SIG-M5 treated with dmso at 0.1 percent for 504 hours (cell line): ENCODE measurements around the gene LGI4.

Experiments used
- DNase-seq: peaks from one replicate; lab custom pipeline; 2025; ENCODE audit not compliant: unreplicated experiment; lab: John Stamatoyannopoulos, UW

LGI4 gene

DNA sequence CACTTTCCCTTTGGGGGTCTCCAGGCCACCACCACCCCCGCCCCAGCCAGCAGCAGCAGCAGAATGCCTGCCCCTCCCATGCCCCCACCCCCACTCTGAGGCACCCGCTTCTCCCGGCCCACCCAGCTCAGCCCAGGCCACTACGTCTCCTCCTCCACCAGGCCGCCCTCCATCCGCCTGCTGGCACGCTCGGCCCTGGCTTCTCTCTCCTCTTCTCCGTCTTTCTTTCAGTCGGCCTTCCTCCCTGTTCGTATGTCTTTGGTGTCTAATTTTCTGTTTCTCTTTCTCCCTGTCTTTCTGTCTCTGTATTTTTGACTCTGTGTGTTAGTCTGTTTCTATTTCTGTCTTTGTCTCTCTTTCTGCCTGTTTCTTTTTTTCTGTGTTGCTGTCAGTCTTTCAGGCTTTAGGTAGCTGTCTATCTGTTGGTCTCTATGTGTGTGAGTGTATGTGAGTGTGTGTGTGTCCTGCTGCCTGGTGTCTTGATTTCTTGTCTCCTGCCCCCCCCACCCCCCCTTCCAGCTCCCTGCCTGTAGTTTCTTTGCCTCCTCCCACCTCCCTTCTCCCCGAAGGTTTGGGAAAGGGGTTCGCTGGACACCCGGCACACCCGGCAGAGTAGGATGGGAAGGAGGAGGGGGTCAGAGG is at the start of gene LGI4:
Gene LGI4, minus strand, starts transcription at position 459 of the 642 bp plus-strand sequence. Its CDS starts 379 bp downstream, at position 80.
- no peak for DNase-seq

DNA sequence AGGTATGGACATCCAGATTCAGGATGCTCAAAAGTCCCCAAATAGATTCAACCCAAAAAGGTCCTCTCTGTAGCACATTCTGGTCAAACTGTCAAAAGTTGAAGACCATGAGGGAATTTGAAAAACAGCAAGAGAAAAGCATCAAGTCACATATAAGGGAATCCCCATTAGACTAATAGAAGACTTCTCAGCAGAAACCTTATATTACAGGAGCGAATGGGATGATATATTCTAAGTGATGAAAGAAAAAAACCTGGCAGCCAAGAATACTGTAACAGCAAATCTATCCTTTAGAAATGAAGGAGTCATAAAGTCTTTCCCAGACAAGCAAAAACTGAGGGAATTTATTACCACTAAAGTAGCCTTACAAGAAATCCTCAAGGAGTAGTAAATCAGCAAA is 49.4 kb upstream of the LGI4 start:
- DNase-seq = no peak

DNA sequence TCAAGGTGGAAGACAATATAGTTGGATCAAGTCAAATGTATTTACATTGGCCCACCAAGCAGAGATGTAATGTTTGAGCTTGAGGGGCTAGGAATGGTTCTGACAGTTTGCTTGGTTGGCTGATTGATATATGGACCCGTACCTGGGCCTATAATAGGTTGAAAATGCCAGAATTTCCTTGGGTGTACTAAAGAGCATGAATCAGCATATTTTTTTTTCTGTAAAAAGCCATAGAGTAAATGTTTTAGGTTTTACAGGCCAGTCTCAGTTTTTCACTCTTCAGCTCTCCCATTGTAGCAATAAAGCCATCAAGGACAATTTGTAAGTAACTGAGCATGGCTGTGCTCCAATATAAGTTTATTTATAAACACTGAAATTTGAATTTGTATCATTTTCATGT is 46.5 kb upstream of the LGI4 start:
- no peak for DNase-seq

DNA sequence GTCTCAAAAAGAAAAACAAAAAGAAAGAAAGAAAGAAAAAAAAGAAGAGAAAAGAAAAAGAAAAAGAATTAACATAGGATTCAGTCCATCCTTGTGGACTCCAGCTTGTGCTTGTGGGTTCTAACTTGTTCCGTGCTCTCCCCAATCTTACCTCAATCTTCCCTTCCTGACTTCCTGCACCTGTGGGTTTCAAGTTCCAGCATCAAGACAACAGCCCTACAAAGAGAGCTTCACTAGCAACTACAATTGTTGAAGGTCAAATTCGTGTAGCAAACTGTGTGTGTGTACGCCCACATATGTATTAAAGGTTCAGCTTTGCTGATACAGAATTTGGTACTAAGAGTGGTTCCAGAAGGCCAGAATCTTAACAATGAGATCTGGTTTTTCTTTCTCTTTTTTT is 45.0 kb upstream of the LGI4 start:
- DNase-seq = no peak

DNA sequence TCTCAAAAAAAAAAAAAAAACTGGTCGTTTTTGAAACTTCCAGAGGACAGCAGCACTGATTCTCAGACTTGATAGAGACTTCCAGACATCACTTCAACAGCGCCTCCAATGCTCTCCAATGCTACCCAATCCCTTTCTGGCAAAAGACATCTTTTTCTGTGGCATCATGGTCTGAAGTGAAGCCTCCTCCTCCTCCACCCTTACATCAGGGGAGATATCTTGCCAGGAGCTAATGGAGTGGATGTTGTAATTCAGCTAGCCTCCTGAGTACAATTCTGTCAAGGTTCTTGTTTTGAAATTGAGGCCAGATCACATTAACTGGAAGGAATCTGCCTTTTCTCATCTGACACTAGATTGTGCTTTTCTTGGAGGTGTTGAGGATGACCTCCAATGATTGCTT is 43.8 kb upstream of the LGI4 start:
- no peak for DNase-seq

DNA sequence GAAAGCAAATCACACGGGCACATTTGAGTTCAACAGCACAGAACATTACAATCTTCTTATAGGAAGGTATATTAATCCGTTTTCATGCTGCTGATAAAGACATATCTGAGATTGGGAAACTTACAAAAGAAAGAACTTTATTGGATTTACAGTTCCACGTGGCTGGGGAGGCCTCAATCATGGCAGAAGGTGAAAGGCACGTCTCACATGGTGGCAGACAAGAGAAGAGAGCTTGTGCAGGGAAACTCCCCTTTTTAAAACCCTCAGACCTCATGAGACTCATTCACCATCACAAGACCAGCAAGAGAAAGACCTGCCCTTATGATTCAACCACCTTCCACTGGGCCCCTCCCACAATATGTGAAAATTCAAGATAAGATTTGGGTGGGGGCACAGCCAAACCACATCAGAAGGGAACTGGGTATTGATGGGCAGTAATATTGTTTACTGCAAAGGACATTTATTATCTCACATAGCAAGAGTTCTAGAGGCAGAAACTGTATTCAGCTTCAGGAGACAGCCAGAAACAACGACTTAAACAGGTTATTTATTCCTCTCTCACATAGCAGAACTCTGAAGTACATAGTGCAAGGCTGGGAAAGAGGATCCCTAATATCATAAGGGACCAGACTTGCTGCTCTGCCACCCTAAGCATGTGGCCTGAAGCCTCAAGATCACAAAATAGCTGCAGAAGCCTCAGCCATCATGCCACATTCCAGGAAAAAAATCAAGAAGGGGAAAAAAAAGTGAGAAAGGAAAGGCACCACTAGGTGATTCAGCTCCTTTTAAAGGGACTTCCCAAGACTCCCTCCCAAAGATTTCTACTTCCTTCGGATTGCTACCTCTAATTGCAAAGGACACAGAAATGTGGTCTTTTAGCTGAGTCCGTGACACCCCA is 42.8 kb upstream of the LGI4 start:
- no peak for DNase-seq

DNA sequence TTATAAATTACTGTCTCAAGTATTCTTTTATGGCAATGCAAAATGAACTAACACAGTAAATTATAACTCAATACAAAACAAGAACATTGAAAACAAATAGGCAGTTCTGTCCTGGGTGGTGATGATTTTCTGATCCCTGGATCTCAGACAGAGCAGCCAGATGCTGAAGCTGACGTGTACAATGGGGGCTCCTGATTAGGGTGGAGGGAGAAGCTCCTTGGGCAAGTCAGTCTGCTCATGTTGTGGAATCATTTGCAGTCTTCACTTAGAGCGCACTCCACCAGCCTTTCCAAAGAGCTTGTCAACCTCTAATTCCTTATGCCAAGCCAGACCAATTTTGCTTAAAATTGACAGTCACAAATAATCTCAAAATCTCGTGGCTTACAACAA is 41.3 kb upstream of the LGI4 start:
- DNase-seq = no peak

DNA sequence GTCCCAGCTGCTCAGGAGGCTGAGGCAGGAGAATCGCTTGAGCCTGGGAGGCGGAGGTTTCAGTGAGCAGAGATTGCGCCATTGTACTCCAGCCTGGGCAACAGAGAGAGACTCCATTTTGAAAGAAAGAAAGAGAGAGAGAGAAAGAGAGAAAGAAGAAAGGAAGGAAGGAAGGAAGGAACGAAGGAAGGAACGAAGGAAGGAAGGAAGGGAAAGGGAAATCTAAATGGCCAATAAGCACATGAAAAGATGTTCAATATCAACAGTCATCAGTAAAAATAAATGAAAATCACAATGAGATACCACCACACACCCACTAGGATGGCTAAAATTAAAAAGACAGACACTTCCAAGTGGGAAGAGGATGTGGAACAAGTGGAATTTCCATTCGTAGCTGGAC is 39.4 kb upstream of the LGI4 start:
- no peak for DNase-seq

DNA sequence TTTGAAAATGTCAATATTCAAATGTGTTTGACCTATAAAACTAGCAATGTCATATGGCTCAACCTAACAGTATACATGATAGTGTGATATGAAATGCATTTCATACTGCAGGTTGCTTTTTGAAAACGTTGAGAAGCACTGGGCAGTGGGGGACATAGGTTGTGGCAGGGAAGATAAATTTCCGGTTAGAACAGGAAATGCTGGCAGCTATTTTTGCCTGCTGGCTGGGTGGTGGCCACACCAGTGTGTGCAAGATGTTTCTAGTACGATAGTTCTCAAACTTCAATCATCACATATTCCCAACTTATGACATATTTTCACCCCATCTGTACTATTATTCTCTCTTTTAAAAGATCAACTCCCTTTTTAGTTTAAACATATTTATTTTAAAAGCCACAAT is 36.9 kb upstream of the LGI4 start:
- DNase-seq = no peak

DNA sequence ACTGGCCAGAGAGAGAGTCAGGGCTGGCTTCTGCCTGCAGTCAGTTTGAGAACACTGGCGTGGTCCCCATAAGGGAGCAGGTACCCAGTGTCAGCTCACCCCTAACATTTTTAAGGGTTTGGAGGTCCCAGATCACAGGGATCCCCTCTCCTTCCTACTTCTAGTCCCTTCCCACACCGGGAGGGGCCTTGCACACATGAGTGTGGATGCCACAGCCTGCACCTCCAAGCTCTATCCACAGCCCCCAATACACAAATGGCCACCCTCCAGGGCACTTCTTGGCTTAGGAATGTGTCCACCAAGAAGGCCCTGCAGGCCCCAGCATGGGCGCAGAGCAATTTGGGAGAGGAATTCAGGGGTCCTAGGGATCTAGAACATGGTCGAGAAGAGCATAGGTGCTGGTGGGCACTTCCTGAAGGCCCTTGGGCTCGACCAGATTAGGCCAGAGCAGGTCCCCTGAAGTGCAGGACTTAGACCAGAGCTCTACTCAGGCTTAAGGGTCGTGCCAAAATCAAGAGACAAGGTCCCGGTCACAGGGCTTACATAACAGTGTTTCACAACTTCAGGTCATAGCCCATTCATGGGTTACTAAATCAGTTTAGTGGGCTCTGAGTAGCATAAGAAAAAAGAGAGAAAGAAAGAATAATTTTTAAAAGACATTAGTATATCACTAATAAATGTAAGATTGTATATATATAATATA is 35.7 kb upstream of the LGI4 start:
- no peak for DNase-seq

DNA sequence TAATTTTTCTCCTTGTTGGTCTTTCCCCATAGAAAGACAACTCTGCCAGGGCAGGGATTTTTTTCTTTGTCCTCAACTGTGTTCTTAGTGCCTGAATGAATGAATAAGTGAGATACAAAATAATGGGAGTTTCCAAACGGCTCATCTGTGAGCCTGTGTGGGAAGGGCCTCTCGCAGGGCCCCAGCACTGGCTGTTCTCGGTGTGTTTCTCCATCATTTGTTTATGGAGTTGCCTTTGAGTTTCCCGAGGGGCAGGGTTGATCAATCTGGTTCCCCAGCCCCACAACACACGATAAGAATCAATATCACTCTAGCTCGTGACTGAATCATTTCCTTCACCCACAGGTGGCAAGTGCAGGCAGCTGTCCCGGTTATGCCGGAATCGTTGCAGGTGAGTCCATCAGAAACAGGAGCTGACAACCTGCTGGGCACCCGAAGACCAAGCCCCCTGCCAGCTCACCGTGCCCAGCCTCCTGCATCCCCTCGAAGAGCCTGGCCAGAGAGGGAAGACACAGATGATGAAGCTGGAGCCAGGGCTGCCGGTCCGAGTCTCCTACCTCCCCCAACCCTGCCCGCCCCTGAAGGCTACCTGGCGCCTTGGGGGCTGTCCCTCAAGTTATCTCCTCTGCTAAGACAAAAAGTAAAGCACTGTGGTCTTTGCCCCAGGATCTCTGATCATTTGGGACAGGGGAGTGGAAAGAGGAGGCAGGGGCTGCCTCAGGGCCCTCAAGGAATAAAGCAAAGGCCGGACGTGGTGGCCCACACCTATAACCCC is 34.5 kb upstream of the LGI4 start:
- DNase-seq = no peak

DNA sequence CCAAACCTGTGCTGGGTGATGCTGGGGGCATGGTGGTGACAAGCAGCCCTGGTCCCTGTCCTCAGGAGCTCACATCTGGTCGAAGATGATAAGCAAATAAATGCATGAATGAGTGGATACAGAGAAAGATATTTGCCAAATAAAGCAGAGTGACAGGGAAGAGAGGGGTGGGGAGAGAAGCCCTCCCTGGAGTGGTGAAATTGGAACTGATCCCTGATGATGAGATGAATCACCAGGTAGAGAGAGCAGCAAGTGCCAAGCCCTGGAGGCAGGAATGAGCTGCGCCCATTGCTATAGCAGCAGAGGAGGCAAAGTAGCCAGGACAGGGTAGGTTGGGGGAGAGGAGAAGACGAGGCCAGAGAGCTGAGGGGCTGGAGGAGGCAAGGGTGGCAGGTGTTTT is 33.3 kb upstream of the LGI4 start:
- DNase-seq = peak; percentile 20

DNA sequence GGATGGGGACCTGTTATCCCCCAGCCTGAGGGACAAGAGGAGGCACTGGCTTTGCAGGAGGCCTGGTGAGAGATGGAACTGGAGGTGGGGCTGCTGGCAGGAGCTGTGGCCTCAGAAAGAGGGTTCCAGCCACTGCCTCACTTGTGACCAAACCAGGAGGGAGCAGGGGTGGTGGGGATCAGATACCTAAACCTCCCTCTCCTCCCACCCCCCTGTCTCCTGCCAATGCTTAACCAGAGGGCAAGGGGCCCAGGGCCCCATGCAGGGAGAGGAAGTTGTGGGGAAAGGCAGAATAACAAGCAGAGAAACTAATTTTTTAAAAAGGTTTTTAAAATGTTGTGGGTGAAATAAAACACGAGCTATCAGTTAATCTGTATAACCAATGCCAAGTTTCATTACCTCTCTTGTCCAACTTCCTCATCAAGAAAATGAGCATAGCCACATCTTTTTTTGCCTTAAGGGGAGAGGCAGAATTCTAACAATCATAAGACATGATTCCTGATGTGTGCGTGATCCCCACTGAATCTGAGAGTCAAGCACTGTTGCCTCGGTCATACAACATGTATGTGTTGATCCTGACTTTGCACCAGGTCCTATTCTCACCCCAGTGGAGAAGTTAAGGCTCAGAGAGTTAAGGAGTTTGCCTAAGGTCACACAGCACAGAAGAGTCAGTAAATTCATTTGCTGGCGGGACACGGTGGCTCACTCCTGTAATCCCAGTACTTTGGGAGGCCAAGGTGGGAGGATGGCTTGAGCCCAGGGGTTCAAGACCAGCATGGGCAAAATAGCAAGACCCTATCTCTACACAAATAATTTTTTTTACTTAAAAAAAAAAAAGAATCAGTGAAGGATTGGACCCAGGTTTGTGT is 32.6 kb upstream of the LGI4 start:
- peak; percentile 29 for DNase-seq

DNA sequence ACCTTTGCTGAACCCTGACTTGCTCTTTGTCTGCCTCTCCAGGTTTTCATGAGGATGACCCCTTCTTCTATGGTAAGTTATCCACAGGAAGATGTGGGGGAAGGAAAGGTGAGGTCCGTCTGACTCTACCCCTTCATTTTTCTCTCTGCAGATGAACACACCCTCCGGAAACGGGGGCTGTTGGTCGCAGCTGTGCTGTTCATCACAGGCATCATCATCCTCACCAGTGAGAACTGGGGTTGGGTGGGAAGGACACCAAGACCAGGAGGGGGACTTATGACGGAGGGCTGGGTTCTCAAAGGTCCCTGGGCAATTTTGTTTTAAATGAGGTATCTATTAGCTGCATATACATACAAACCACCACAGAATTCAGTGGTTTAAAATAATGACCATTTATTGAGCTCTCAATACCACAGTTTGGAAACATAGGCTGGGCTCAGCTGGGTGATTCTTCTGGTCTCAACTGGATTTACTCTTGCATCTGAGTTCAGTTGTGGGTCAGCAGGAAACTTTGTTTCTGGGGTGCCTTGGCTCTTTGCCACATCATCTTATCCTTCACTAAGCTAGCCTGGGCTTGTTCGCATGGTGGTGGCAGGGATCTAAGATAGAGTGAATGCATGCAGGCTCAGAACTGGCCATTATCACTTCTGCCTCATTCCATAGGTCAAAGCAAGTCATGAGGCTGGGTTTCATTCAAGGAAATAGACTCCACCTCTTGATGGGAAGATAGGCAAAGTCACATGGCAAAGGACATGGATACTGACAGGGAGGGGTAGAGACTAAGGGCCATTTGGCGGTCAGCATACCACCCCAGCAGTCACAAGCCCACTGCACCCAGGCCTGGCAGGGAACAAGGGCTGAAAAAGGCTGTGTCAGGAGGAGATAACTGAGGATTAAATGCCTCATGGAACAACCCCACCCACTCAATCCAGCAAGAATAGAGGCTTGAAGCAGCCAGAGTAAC is 31.5 kb upstream of the LGI4 start:
- DNase-seq = no peak

DNA sequence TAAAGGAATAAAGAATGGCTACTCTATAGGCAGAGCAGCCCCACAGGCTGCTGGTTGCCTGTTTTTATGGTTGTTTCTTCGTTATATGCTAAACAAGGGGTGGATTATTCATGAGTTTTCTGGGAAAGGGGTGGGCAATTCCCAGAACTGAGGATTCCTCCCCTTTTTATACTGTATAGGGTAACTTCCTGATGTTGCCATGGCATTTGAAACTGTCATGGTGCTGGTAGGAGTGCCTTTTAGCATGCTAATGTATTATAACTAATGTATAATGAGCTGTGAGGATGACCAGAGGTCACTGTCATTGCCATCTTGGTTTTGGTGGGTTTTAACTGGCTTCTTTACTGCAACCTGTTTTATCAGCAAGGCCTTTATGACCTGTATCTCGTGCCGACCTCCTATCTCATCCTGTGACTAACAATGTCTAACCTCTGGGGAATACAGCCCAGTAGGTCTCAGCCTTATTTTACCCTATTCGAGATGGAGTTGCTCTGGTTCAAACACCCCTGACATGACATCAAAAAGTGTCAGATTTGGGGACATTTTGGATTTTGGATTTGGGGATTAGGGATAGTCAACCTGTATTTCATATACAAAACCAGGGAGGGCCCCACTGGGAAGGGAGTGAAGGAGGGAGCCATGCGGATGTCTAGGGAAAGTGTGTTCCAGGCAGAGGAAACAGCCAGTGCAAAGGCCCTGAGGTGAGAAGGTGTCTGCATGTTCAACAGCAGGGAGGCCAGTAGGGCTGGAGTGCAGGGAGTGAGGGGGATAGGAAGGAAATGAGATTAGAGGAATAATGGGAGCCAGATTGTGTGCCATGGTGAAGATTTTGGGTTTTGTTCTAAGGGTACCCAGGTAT is 30.6 kb upstream of the LGI4 start:
- no peak for DNase-seq

DNA sequence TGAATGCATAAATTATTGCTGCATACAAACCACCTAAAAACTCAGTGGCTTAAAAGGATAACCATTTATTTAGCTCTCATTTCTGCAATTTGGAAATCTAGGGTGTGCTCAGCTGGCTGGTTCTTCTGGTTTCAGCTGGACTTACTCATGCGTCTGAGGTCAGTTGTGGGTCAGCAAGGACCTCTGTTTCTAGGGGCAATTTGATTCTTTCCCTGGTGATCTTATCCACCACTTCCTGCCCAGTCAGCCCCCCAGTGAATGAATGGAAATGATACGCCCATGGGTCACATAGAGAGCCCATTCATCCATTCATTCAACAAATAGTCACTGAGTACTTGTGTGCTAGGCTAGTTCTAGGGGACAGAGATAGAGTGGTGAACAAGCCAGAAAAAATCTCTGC is 29.6 kb upstream of the LGI4 start:
- no peak for DNase-seq

DNA sequence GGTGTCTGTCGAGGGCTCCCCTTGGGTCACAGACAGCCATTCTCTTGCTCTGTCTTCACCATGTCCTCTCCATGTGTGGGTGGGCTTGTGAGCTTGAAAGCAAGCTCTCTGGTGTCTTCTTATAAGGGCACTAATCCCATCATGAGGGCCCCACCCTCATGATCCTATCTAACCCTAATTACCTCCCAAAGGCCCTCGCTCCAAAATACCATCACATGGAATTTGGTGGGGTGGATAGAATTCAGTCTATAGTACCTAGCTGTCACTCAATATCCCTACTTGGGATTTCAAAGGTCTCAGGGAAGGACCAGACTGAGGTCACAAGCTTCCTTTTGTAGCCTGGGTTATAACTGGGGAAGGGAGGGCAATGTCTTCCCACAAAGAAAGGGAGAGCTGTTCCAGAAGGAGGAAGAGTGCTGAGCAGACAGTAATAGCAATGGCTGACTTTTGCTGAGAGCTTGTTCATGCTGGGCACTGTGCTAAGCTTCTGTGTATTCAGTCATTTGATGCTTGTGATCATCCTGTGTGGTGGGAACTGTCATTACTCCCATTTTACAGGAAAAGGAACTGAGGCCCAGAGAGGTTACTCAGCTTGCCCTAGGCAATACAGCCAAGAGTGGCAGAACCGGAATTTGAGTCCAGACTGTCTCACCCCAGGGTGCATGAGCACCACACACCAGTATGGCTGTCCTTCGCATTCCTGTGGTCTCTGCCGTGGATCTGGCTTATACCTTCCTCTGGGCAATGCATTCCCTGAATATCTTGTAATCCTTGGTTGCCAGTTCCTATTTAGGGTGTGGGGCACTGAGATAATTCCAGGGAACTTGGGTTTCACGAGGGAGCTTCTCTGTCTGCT is 27.8 kb upstream of the LGI4 start:
- no peak for DNase-seq
